ENCODE results near the gene RASAL3. TPM values are rescaled to one million over a fixed set of nuclear protein-coding genes. Genes with fewer than 3 reads are reported as not detected.

RASAL3 gene
- total RNA-seq, 1 experiment from 2014 or later = 0.57 TPM

DNA sequence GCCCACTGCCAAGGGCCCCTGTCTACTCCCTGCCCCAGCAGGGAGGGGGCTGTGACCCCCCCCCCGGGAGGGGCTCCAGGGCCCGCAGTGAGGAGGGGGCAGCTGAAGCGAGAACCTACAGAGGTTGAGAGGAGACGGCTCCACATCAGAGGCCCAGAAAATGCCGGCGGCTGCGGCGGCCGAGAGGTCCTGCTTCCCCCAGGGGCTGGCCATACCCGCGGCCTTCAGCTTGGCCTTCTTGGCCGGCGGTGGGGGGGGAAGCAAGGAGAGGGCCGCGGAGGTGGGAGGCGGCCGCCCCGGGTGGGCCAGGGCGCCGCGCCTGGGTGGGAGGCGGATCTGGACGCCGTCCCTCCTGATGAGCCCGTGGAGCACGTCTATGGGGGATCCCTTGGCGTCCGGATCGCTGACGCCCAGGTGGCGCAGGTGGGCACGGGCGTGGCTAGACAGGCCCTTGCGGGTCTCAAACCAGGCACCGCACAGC, 36.3 kb downstream of the RASAL3 start:
- no TSS peak for BruUV-seq (replicated peaks)
- peaks cover 54% of the 10 kb centered on the region for H3K79me2 ChIP-seq (ENCODE audit: insufficient read depth, low read length)
- RAD21 ChIA-PET (ENCODE audit: low non-redundant PET in 1 of 2, low total read pairs in 2 of 2, uncharacterized antibody in 2 of 2, unreplicated experiment in 2 of 2) = no interaction called here
- H3K9me2 ChIP-seq (ENCODE audit: insufficient read depth) = no peaks in the 10 kb centered on the region
- H3K36me3 ChIP-seq (ENCODE audit: control insufficient read depth in 1 of 2, insufficient read depth in 2 of 2, low read length in 2 of 2) = peaks cover 19 to 48% of the 10 kb centered on the region in 2 experiments; a peak in 3 of 4 replicates
- H3K27me3 ChIP-seq (ENCODE audit: insufficient read depth, low read length) = no peaks in the 10 kb centered on the region
- TF ChIP-seq, protein P1, sequence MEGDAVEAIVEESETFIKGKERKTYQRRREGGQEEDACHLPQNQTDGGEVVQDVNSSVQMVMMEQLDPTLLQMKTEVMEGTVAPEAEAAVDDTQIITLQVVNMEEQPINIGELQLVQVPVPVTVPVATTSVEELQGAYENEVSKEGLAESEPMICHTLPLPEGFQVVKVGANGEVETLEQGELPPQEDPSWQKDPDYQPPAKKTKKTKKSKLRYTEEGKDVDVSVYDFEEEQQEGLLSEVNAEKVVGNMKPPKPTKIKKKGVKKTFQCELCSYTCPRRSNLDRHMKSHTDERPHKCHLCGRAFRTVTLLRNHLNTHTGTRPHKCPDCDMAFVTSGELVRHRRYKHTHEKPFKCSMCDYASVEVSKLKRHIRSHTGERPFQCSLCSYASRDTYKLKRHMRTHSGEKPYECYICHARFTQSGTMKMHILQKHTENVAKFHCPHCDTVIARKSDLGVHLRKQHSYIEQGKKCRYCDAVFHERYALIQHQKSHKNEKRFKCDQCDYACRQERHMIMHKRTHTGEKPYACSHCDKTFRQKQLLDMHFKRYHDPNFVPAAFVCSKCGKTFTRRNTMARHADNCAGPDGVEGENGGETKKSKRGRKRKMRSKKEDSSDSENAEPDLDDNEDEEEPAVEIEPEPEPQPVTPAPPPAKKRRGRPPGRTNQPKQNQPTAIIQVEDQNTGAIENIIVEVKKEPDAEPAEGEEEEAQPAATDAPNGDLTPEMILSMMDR (IDR thresholded peaks at IDR 0.05 in 2 of 3, conservative IDR thresholded peaks at IDR 0.05 in 1 of 3; ENCODE audit: borderline replicate concordance in 1 of 3, insufficient read depth in 1 of 3, low read depth in 2 of 3, low read length in 2 of 3) = no peak
- TF ChIP-seq EGR1 (IDR thresholded peaks at IDR 0.05; ENCODE audit: low read depth) = no peak
- TF ChIP-seq ZNF274 (IDR thresholded peaks at IDR 0.05; ENCODE audit: low read depth, low read length) = no peak
- no peak for TF ChIP-seq EZH2 (IDR thresholded peaks at IDR 0.05)
- TF ChIP-seq FOSL1 (IDR thresholded peaks at IDR 0.05; ENCODE audit: low read depth) = no peak
- TF ChIP-seq SP1 (IDR thresholded peaks at IDR 0.05; ENCODE audit: low read depth) = no peak
- no peak for TF ChIP-seq REST (IDR thresholded peaks at IDR 0.05; ENCODE audit: low read depth)
- no peak for TF ChIP-seq CBX3 (IDR thresholded peaks at IDR 0.05; ENCODE audit: low read depth)
- TF ChIP-seq JUND (IDR thresholded peaks at IDR 0.05) = no peak
- DNase-seq (ENCODE audit: low read depth, low spot score) (no peak), ATAC-seq (no peak)
- H3K9ac ChIP-seq (ENCODE audit: low read length) = no peak overlapping the region
- H3K4me2 ChIP-seq (ENCODE audit: low read length) = no peak overlapping the region
- H4K20me1 ChIP-seq (ENCODE audit: insufficient read depth) = no peaks in the 10 kb centered on the region
- CTCF ChIA-PET = no interaction called here
- no peak overlapping the region for H3K4me3 ChIP-seq (replicated peaks in 1 of 2; ENCODE audit: low read depth in 1 of 2, low read length in 2 of 2)
- intact Hi-C loops (cut with micrococcal nuclease) = no loop called here
- H2AFZ ChIP-seq (ENCODE audit: low read depth, low read length, poor library complexity, severe bottlenecking) = no peak overlapping the region
- H3K4me1 ChIP-seq (ENCODE audit: control insufficient read depth in 1 of 2, insufficient read depth in 2 of 2, low read length in 2 of 2) = peaks cover 12 to 17% of the 10 kb centered on the region in 2 experiments; a peak in 3 of 4 replicates
- POLR2A ChIA-PET = no interaction called here
- H3K27ac ChIP-seq (ENCODE audit: low read depth, low read length) = no peak overlapping the region
- no peaks in the 10 kb centered on the region for H3K9me3 ChIP-seq (ENCODE audit: control insufficient read depth in 1 of 2, insufficient read depth in 1 of 2, low read depth in 1 of 2, low read length in 2 of 2)
